NCI-H2029 treated with DMSO at 0.1 percent for 48 hours (cell line): ENCODE data around the gene ILF2.

Experiments used
- DNase-seq: peaks from one replicate; lab custom pipeline; 2025; lab: John Stamatoyannopoulos, UW

ILF2 gene

GRCh38 chr1:153627715-153628626 lies 42.8 kb downstream of the ILF2 start, which contains the start of gene S100A1:
TSS of gene S100A1 (plus strand) at chr1:153628434. CDS start at chr1:153630522, 2,088 bp downstream.
- DNase-seq, result no peak

- peak; percentile 88 for DNase-seq
Observed at GRCh38 chr1:153626904-153627714, 43.7 kb downstream of the ILF2 start, which contains the start of gene S100A13. TSS of gene S100A13 (minus strand) at chr1:153627505. CDS start at chr1:153626472, 1,033 bp downstream.

DNA sequence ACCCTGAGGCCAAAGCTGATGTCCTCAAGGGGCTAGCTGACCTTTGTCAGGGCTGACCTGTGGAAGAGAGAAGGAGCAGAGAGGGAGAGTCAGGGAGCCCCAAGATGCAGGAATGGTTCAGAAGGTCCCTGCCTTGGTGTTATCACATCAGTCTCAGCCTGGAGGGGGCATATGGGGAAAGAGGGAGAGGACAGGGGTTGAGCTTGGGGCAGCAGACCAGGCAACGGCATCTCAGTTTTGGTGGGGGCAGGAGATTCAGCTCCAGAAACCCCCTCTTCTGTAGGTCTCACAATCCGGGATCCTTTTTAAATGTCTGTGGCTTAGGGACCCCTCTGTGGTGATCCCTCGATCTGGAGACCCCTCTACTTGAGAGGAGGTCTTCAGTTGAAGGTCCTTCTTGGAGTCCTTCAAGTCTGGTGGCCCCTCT lies 44.3 kb downstream of the ILF2 start:
- no peak for DNase-seq

- no peak for DNase-seq
Observed at GRCh38 chr1:153624965-153625611, 45.7 kb downstream of the ILF2 start.

DNA sequence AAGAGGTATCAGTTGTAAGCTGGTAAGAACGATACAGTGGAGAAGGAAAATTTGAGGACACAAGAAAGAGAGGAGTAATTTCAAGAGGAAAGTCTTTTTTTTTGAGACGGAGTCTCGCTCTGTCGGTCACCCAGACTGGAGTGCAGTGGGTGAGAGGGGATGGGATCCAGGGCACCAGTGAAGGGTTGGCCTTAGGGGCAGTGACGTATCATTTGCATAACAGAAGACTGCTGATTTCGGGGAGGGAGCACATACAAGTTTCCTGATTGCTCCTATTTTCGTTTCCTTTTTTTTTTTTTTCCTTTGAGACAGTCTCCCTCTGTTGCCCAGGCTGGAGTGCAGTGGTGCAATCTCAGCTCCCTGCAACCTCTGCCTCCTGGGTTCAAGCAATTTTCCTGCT lies 47.7 kb downstream of the ILF2 start:
- no peak for DNase-seq

- no peak for DNase-seq
Observed at GRCh38 chr1:153619171-153619570, 51.6 kb downstream of the ILF2 start.

GRCh38 chr1:153617663-153618062 lies 53.1 kb downstream of the ILF2 start:
- DNase-seq, result no peak

DNA sequence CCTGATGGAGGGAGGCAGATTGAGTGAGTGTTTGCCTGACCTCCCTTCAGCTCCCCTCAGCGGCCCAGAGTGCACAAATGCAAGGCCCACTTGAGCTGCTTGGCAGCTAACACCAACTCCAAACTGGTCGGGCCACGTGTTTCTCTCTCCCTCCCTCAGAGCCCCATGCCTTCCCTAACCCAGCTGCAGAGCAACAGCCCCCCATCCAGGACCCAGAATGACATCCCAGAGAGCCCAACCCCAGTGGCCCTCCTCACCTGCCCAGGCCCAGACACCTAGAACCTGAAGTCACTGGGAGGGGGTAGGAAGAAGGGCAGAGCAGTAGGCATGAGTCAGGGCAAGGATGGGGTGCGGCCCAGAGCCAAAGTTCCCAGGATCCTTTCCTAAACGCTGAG lies 53.9 kb downstream of the ILF2 start:
- DNase-seq, result peak; percentile 29

GRCh38 chr1:153616144-153616916 lies 54.5 kb downstream of the ILF2 start, which contains the start of gene S100A14:
TSS of gene S100A14 (minus strand) at chr1:153616325. CDS start at chr1:153615858, 467 bp downstream.
- peak; percentile 58 for DNase-seq

DNA sequence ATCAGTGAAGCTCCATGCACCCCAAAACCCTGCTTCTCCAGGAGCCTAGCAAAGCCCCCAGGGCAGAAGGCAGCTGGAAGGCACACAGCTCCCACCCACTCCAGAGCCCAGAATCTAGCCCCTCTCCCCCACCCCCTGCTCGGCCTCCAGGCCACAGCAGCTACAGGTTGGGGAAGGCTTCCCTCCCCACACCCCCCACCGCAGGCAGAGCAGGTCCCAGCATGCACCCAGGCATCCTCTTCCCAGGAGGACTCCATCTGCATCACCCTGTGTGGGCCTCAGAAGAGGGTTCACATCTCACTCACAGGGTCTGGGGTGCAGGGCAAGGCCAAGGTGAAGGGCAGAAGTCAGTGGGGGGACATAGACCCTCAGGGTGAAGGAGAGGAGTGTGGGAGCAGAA lies 55.4 kb downstream of the ILF2 start:
- no peak for DNase-seq

DNA sequence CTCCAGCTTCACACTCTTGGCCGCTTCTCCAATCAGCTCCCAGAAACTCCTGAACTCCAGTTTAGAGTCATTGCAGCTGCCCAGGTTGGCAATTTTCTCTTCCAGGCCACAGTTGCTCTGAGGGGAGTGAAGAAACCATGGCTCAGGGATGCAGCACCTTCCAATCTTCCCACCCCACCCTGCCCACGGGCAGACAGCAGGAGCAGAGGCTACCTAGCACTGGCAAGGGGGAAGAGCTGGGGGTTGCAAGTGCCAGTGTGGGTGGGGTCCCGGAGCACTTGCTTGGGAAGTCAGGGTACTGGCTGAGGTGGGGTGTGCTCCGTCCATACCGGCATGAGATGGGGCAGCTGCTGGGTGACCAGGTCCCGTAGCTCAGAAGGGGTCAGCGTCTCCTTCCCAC lies 55.9 kb downstream of the ILF2 start:
- DNase-seq, result no peak

DNA sequence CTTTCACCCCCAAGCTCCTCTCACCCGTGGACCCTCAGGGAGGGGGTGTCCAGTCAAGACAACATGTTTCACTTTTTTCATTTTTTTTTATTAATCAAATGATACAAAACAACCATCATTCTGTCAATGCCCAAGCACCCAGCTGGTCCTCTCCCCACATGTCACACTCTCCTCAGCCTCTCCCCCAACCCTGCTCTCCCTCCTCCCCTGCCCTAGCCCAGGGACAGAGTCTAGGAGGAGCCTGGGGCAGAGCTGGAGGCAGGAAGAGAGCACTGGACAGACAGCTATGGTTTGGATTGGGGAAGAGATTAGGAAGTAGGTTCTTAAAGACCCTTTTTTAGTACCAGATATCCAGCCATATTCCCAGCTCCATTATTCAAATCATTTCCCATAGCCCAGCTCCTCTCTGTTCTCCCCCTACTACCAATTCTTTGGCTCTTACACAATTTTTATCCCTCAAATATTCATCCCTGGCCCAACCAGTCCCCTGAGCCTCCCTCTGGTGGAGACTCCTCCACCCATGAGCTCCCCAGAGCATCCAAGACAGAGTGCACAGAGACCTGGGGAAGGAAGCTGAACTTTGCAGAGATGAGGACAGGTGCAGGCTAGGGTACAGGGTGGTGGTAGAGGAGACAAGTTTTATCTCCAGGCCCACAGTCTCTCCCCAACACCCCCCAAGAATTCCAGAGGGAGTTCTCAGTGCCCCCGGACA lies 56.4 kb downstream of the ILF2 start:
- DNase-seq, result no peak

DNA sequence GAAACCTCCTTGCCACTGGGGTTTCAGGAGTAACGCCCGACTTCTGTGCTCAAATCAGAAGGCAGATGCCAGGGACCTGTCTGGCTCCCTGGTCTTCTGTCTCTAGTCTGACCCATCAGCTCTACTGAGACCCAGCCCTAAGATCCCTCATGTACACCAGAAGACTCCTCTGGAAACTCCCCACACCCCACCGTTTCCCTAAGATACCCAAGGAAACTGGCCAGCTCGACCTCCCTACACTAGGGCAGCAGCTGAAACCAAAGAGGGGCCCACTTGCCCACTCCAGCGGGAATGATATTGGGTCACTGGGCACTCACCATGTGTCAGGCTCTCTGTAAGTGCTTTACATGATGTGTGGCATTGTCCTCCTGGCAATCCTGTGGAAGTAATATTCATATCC lies 57.4 kb downstream of the ILF2 start:
- DNase-seq, result no peak

DNA sequence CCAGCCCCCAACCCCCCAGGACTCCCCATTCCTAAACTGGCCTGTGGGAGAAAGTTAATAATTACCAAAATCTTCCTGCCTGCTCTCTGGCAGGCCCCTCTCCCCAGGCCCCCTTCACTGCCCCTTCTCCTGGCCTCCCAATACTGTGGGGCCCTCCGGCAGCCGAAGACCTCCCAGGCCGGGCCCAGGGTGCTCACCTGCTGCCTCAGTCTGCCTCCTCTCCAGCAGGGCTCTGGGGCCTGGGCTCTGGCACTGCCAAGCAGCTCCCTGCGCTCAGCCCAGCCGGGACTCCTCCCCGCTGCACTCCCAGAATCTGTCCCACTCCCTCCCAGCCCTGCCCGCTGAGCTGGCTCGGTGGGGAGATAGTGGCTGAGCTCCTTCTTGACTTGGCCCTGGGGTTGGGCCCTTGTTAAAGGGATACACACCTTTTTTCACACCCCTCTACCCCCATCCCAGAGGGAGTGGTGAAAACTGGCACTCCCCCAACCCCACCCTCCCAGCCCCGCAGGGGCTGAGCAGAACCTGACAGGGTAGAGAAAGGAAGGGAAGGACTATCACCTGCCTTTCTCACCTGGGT lies 58.0 kb downstream of the ILF2 start, which contains the start of gene S100A16:
Gene S100A16, minus strand, starts transcription at position 383 of the 577 bp plus-strand sequence. CDS start 4,986 bp downstream, outside the sequence.
- DNase-seq, result no peak

- no peak for DNase-seq
Observed at GRCh38 chr1:153612111-153612754, 58.6 kb downstream of the ILF2 start.
